GM18526 (cell line): ENCODE results near the gene FBXW8.

Source experiments
- POLR2A ChIP-seq: IDR thresholded peaks from 3 replicates; pipeline ENCODE4 v1.6.1; 2011; ENCODE audit not compliant: insufficient read length; ENCODE audit errors: extremely low read depth

FBXW8 gene

DNA sequence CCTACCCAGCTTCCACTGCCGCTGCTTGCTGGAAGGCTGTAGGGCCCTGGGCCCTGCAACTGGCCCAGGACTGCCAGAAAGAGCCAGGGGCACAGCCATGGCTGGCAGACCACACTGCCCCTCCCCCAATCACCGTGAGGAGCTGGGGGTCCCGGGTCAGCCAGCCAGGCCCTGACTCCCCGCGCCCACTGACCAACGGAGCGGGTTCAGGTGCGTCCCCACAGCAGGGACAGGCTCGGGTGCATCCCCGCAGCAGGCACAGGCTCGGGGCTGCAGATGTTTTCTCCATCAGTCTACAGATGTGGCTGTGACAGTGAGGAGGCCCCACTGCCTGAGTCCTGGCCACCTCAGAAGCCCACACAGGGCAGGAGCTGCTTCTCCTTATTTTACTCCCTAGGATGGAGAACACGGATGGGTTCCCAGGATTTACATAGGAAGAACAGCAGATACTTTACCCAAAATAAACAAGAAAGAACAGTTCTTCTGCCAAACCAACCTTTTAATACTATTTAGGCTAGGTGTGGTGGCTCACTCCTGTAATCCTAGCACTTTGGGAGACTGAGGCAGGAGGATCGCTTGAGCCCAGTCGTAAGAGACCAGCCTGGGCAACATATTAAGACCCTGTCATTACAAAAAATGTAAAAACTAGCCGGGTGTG is 127.4 kb downstream of the FBXW8 start:
- no peak for TF ChIP-seq POLR2A

DNA sequence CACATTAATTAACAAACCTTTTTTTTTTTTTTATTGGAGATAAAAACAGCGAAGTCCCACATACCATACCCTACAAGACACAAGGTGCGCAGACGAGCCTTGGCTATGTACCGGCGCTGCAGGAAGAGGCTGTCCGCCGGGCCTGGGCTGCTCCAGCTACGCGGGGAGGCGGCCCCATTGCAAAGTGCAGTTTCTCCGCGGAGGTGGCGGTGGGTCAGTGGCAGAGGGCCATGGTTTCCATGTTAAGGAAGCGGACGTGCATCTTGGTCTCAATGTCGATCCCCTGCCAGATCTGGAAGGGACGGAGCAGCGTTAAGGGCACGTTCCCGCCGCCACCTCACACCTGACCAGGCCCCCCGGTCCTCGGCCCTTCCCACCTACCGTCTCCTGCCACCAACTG is 128.2 kb downstream of the FBXW8 start:
- TF ChIP-seq POLR2A: no peak

DNA sequence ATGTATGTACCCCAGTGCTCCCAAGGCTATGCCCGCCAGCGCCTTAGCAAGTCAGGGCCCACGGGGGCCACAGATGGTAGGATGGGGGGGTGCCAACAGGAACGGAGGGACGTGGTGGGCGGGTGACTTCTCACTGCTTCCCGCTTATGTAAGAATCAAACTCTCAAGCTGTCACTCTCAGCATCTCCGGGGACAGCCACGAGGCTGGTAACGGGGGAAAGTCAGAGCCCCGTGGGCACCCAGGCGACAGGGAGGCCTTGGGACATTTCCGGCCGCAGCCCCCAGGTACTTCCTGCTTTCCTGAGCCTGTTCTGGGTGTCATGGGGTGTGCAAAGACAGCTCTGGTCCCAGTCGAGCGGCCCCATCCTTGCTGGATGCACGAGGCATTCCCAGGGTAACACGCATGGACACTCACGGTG is 129.2 kb downstream of the FBXW8 start:
- no peak for TF ChIP-seq POLR2A

DNA sequence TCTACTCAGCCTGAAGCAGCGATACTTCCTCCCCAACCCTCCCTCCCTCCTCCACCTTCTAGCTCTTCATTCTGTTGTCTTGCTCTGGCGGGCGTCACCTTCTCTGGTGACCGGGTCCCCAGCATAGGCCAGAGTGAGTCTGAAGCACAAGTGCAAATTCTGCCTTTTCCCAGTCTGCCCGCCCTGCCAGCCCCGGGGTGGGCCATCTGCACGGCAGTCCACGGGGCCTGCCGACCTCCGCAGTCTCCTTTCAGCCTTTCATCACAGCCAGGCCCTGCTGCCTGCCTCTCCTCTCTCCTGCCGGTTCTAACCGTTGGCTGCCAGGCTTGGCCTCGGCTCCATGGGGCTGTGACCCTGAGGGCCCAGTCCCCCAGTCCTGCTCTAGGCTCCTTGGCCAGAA is 129.7 kb downstream of the FBXW8 start:
- no peak for TF ChIP-seq POLR2A

DNA sequence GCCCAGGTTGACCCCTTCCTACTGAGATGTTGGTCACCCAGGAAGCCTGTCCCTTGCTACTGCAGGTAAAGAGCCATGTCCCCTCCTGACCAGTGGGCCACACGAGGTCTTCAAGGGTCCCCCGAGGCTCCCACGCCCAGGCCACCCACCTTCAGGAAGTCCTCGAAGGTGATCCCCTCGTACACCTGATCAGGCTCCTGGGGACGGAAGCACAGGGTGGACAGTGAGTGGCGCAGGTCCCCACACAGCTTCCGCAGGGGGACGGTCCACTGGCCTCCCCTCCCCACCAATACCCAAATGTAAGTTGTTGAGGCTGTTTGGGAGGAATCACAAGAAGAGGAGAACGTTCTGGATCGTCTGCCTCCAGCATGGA is 131.0 kb downstream of the FBXW8 start:
- no peak for TF ChIP-seq POLR2A

DNA sequence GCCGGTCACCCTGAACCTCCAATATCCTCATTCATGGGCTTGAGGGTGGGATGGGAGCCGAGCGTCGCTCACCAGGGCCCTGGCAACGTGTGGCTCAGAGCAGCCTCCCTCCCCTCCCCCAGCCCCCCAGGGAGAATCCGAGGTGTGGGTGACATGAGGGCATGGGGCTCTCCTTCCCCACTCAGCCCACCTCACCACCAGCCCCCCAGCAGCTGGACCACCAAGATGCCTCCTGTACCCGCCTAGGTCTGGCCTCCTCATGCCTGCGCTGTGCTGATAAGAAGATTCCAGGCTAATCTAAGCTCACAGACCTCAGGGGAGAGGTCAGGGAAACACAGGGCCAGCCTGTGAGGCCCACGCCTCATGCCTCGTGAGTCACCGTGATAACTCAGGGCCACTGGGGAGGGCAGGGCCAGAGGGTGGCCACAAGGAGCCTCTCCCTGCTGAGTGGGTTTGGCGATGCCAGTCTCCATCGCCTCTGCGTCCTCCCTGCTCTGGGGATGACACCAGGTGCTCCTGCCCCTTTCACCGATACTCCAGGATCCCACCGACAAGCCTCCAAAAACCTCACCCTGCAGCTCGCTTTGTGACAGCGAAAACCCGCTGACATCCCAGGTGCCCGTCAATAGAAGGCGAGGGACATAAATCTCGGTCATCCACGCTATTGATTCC is 131.6 kb downstream of the FBXW8 start:
- TF ChIP-seq POLR2A: no peak

DNA sequence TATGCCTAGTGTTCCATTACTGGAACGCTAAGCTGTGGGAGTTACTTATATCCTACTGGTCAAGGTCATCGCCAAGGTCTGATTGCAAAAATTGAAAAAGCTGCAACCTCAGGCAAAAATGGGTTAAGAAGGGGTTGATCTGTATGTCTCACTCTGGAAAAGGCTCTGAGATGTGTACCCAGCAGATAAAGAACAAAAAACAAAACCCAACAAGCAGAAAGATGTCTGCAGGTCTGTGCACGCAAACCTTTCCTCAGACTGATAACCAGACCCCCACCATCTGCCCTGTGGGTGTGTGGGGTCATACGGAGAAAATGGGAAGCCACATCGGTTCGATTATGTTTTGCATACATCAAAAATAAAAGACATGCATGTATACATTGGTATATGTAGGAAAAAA is 132.1 kb downstream of the FBXW8 start:
- no peak for TF ChIP-seq POLR2A

DNA sequence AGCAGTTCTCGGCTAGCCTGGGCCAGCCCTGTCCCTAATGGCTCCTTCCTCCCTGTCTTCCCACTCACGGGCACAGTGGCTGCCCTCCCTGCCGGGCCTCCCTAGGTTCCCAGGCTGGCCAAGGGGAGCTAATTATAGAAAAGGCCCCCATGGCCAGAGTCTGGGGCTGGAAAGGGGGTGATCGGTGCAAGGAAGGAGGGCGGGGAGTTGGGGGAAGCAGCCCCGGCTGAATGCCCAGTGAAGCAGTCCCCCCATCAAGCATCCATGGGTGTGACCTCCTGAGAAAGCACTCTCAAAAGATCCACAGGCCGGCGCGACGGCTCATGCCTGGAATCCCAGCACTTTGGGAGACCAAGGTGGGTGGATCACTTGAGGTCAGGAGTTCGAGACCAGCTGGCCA is 133.6 kb downstream of the FBXW8 start:
- no peak for TF ChIP-seq POLR2A

DNA sequence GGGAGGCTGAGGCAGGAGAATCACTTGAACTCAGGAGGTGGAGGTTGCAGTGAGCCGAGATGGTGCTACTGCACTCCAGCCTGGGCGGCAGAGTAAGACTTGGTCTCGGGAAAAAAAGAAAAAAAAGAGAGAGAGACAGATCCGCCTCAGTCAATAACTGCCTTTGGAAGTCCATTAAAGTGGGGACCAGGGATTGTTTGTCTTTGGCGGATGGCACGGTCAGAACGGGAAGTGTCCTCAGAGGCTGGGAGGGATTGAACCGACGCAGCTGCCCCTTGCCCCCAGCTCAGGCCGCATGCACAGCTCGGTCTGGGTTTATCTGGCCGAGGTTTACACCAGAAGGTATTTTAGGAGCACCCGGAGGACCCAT is 134.0 kb downstream of the FBXW8 start:
- TF ChIP-seq POLR2A: no peak

DNA sequence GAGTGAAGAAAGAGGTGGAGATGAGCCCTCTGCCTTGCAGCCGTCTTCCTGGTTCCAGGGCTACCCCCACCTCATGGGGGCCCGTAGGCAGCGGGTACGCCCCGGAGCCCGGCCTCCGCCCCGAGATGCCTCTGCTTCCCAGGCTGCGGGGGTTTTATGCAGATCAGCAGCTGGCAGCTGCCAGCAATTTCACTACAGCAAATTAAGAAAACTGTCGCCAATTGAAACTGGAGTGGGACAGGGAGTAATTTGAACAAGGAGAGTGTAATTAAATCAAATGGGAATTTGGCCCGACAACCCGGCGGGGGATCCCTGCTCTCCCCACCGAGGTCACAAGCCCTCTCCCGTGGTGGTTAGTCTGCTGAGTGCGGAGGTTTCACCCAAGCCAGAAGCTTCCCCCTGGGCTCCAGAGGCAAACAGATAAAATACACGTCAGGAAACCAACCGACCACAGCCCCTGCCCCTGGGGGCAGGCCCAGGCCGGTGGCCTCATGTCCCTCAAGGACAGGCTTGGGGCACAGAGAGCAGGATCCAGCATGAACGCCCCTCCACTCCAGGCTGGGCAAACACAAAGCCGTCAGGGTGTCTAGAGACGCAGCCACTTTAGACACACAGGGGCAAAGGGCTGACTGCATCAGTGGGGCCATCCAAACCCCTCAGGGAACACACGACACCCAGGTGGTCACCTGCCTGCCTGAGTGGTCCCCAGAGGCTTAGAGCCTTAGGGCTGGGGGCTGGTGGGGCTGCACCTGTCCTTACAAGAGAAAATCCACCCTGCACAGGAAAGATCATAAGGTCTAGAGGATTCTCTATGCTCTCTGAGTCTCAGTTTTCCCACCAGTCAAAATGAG is 134.6 kb downstream of the FBXW8 start:
- TF ChIP-seq POLR2A: no peak

DNA sequence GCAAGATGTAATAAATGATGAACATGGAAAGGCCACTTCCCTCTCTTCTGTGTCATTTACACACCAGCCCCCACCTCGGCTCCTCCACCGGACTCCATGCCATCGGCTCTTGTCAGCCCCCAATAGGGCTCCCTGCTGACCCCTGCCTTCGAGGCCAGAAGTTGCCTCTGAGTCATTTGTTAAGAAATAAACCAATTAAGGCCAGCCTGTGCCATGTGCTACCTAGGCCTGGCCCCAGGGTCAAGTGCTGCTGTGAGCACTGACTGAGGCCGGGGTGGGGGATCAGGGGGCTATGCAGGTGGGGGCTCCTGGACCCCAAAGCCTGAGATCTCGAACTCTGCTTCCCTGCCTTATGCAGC is 135.2 kb downstream of the FBXW8 start:
- TF ChIP-seq POLR2A: no peak

DNA sequence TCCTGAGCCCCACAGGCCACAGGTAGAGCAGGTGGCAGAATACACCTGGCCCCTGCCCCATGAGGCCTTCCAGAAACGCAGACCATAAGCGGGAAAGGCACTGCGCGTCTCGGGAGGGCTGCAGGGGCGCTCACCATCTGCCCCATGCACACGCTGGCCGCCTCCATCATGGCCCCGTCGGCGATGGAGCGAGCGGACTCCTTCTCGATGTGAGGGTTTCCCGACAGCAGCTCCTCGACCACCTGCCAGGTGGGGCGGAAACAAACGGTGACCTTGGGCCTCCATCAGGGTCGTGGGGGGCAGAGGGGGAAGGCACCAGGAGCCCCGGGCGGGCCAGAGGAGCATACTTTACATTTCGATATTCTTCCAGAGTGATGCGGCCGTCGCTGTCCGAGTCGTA is 135.7 kb downstream of the FBXW8 start:
- no peak for TF ChIP-seq POLR2A

DNA sequence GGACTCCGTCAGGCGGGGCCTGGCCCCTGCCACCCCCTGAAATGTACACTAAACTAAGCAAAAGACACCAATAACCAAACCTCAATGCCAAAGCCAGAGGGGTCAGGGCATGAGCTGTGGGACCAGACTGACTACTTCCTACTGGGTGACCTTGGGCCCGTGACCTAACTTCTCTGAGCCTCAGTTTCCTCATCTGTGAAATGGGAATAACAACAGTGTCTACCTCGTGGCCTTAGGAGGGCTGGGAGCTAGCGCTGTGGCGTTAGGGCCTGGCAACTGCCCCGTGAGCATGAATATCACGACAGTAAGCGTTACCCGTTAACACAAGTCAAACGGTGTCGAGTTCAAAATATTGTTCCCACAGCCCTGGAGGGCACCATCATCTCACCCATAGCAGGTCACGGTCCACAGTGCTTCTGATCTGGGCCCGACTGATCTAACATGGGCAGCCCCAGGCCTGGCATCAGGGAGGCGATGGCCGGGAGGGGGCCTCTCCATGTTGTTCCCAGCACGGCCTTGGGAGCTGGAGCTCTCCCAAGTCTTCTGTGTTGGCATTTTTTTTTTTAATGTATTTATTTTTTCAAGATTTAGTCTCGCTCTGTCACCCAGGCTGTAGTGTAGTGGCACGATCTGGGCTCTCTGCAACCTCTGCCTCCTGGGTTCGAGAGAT is 136.2 kb downstream of the FBXW8 start:
- no peak for TF ChIP-seq POLR2A

DNA sequence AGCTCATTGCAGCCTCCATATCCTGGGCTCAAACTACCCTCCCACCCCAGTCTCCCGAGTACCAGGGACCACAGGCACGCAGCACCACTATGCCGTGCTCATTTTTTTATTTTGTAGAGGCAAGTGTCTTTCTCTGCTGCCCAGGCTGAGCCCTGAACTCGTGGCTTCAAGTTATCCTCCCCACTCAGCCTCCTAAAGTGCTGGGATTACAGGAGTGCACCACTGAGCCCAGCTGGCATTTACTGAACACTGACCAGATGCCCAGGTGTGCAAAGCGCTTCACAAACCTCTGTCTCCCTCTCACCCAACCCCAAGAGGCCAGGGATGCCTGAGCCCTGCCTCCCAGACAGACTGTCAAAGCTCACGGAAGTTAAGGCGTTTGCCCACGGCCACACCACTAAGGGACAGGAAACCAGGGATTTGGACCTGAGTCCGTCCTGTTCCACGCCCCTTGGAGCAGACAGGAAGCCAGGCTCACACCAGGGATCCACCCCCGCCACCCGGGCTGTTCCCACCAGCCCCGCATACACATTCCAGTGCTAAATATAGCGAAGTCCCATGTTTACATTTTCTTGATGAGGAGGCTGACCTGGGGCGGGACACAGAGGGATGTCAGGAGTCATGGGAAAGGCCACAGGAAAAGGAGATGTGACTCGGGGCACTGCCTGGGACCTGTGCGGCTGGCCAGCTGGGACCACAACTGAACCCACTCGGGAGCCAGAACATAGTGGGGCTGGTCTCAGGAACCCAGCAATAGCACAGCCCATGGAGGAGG is 137.2 kb downstream of the FBXW8 start:
- TF ChIP-seq POLR2A: no peak

DNA sequence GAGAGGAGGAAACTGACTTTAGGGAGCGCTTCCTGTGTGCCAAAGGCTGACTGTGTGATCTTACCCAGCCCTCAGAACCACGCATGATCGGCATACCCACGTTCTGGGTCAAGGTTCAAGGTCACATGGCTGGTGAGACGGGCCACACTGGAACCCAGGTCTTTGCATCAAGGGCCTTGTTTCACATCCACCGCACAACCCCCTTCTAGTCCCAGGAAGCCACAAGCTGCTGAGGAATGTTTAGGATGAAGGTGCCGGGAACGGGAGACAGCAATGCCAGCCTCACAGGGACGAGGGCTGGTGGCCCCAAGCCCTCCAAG is 137.8 kb downstream of the FBXW8 start:
- TF ChIP-seq POLR2A: no peak

DNA sequence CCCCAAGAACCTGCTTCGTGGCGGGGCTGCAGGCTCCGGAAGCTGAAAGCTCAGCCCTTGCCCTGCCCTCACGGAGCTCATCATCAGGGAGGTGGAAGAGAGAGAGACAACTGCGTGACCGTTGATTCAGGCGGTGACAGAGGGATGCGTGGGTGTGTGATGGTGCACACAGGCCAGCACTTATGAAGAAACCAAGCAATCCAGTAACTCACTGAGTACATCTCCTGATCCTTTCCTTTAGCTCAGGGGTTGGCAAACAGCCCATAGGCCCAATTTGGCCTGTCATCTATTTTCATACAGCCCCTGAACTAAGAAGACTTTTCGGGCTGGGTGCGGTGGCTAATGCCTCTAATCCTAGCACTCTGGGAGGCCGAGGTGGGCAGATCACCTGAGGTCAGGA is 138.5 kb downstream of the FBXW8 start:
- no peak for TF ChIP-seq POLR2A

DNA sequence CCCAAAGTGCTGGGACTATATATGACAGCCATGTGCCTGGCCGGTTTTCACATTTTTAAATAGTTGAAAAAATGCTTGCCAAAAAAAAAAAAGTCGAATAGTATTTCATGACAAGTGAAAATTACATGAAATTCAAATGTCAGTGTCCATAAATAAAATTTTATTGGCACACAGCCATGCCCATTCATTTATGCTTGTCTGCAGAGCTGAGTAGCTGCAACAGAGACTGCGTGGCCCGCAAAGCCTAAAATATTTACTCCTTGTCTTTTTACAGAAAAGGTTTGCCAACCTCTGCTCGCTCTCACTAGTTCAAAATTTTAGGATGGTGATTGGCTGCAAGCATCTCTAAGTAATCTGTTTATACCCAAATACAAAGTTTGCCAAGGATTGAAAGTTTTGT is 139.3 kb downstream of the FBXW8 start:
- TF ChIP-seq POLR2A: no peak
